ENCODE data around the gene CHMP2B. TPM values are rescaled to one million over a fixed set of nuclear protein-coding genes. Genes with fewer than 3 reads are reported as not detected.

Gene CHMP2B
- total RNA-seq, 1 experiment from 2014 or later = 49.4 TPM

DNA sequence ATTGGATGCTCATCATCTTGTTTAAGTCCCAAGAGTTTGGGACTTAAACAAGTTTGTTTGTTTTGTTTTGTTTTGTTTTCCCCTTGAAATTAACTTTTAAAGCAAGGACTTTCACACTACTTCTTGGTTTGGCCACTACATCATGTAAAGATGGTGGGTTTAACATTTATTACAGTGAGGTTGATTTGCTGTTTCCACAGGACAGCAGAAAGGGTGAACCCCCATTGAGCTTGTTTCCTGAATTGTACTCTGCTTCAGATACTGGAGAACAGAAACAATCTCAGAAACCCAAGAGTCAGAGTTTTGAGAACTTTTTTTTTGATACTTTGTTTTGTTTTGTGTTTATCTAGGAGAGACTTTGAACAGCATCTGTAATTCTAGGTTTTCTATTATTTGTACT is 42.6 kb downstream of the CHMP2B start:
- no TSS peak for BruUV-seq (replicated peaks)
- intact Hi-C loops (cut with micrococcal nuclease) = loop anchor here (10.0 kb wide), 2 partner anchors 485 to 845 kb away; no protein-coding TSS in a partner anchor
- H3K4me2 ChIP-seq (ENCODE audit: low read length) = no peak overlapping the region
- DNase-seq = no peak
- no peaks in the 10 kb centered on the region for H3K9me2 ChIP-seq (replicated peaks; ENCODE audit: low read length)
- TF ChIP-seq, protein P1, sequence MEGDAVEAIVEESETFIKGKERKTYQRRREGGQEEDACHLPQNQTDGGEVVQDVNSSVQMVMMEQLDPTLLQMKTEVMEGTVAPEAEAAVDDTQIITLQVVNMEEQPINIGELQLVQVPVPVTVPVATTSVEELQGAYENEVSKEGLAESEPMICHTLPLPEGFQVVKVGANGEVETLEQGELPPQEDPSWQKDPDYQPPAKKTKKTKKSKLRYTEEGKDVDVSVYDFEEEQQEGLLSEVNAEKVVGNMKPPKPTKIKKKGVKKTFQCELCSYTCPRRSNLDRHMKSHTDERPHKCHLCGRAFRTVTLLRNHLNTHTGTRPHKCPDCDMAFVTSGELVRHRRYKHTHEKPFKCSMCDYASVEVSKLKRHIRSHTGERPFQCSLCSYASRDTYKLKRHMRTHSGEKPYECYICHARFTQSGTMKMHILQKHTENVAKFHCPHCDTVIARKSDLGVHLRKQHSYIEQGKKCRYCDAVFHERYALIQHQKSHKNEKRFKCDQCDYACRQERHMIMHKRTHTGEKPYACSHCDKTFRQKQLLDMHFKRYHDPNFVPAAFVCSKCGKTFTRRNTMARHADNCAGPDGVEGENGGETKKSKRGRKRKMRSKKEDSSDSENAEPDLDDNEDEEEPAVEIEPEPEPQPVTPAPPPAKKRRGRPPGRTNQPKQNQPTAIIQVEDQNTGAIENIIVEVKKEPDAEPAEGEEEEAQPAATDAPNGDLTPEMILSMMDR (conservative IDR thresholded peaks at IDR 0.05; ENCODE audit: low read depth, low read length) = no peak
- TF ChIP-seq EZH2phosphoT487 (IDR thresholded peaks at IDR 0.05; ENCODE audit: borderline replicate concordance, low read length) = no peak
- no peak for TF ChIP-seq EZH2 (IDR thresholded peaks at IDR 0.05; ENCODE audit: low read length, unreplicated experiment)
- H2AFZ ChIP-seq (ENCODE audit: low read length) = no peak overlapping the region
- H3K9ac ChIP-seq (ENCODE audit: low read length) = no peak overlapping the region
- H3K27ac ChIP-seq (ENCODE audit: low read length) = no peak overlapping the region
- H3K79me2 ChIP-seq (ENCODE audit: low read length) = no peaks in the 10 kb centered on the region
- no peaks in the 10 kb centered on the region for H3K9me3 ChIP-seq (ENCODE audit: low read length)
- H3K36me3 ChIP-seq (ENCODE audit: low read depth, low read length) = no peaks in the 10 kb centered on the region
- no peak overlapping the region for H3K4me3 ChIP-seq (ENCODE audit: low read length)
- ATAC-seq = no peak
- H3F3A ChIP-seq (ENCODE audit: low read length, unreplicated experiment) = peaks cover 3% of the 10 kb centered on the region
- H3K4me1 ChIP-seq (ENCODE audit: insufficient read depth, low read length) = peaks cover 14% of the 10 kb centered on the region
- H4K20me1 ChIP-seq (ENCODE audit: low read length) = no peaks in the 10 kb centered on the region
- H3K27me3 ChIP-seq (ENCODE audit: low read length) = no peaks in the 10 kb centered on the region
- ChIA-PET CTCF (no interaction called here), POLR2A (ENCODE audit: unreplicated experiment) (no interaction called here)

DNA sequence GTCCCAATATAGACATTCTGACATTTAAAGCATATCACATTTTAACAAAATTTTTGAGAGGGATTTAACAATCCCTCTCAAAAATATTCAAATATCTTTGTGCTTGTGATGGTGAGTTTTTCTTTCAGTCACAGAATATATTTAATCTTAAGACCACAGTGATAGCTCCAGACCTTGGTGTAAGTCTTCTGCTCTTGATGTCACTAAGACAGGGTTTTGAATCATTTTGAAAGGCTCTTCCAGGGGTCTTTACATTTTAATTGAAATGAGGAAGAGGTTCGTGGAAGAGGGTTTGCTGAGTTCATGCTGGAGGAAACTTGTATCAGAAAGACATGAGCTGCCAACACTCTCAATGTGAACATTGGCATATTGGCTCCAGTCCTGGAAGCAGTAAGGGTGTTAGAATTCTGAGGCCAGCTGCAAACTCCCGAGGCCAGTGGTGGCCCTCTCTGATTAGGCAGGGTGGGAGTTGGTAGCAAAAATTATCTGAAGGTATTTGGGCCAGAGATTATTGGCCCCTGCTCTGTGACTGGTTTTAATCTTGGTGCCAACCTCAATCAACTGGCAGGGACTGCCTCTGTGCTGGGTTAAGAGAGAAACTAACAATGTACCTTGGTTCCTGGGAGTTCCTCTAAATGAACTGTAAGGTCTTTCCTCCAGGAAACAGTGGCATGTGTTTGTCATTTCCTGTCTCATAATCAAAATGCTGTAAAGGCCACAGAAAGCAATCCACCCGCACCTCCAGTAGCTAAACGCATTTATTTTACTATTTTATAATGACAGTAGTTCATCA is 44.0 kb downstream of the CHMP2B start:
- Histone ChIP-seq H3K9me3 (ENCODE audit: low read length) (no peaks in the 10 kb centered on the region), H3K9ac (ENCODE audit: low read length) (no peak overlapping the region), H4K20me1 (ENCODE audit: low read length) (no peaks in the 10 kb centered on the region), H3K4me2 (ENCODE audit: low read length) (no peak overlapping the region), H3K9me2 (replicated peaks; ENCODE audit: low read length) (no peaks in the 10 kb centered on the region), H3K4me3 (ENCODE audit: low read length) (no peak overlapping the region), H2AFZ (ENCODE audit: low read length) (peak overlapping the region; percentile 36), H3K27me3 (ENCODE audit: low read length) (no peaks in the 10 kb centered on the region), H3K36me3 (ENCODE audit: low read depth, low read length) (no peaks in the 10 kb centered on the region), H3K79me2 (ENCODE audit: low read length) (no peaks in the 10 kb centered on the region), H3K4me1 (ENCODE audit: insufficient read depth, low read length) (peaks cover 12% of the 10 kb centered on the region; the same call in 1 of the 2 replicates), H3K27ac (ENCODE audit: low read length) (no peak overlapping the region), H3F3A (ENCODE audit: low read length, unreplicated experiment) (peaks cover 3% of the 10 kb centered on the region)
- intact Hi-C loops (cut with micrococcal nuclease) = no loop called here
- peak; percentile 60 for ATAC-seq
- no peak for TF ChIP-seq EZH2 (IDR thresholded peaks at IDR 0.05; ENCODE audit: low read length, unreplicated experiment)
- no peak for TF ChIP-seq EZH2phosphoT487 (IDR thresholded peaks at IDR 0.05; ENCODE audit: borderline replicate concordance, low read length)
- TF ChIP-seq, protein P1 (conservative IDR thresholded peaks at IDR 0.05; ENCODE audit: low read depth, low read length) = no peak
- BruUV-seq (replicated peaks) = no TSS peak
- ChIA-PET POLR2A (ENCODE audit: unreplicated experiment) (no interaction called here), CTCF (no interaction called here)
- peak; percentile 18 for DNase-seq

DNA sequence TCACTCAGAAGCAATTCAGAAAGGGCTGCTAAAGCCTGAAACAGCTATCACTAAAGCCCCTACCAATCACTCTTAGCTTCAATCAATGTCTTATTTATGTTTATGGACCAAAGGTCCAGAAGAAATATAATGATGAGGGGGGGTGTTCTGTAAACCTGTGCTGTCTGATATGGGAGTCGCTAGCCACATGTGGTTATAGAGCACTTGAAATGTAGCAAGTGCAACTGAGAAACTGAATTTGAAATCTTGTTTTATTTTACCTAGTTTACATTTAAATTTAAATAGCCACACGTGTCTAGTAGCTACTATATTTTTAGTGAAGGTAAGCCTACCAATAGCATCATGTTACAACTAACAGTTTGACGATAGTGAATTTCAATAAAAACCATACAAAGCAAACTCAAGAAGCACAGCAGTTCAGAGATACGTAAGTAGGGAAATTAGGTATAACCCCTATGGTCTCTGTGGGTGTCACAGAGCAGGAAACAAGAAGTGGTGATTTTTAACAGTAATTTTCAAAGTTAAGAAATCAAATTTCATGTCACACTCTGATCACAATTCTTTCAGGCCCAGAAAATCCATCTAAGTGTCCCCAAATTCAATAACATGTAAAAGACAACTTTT is 45.7 kb downstream of the CHMP2B start:
- no TSS peak for BruUV-seq (replicated peaks)
- Histone ChIP-seq H3K4me2 (ENCODE audit: low read length) (no peak overlapping the region), H3K79me2 (ENCODE audit: low read length) (no peaks in the 10 kb centered on the region), H4K20me1 (ENCODE audit: low read length) (no peaks in the 10 kb centered on the region), H3K4me1 (ENCODE audit: insufficient read depth, low read length) (peaks cover 12% of the 10 kb centered on the region; the same call in 1 of the 2 replicates), H3K36me3 (ENCODE audit: low read depth, low read length) (no peaks in the 10 kb centered on the region), H3F3A (ENCODE audit: low read length, unreplicated experiment) (no peaks in the 10 kb centered on the region), H3K27ac (ENCODE audit: low read length) (no peak overlapping the region), H3K9me2 (replicated peaks; ENCODE audit: low read length) (no peaks in the 10 kb centered on the region), H3K9ac (ENCODE audit: low read length) (no peak overlapping the region), H3K9me3 (ENCODE audit: low read length) (no peaks in the 10 kb centered on the region), H2AFZ (ENCODE audit: low read length) (no peak overlapping the region), H3K4me3 (ENCODE audit: low read length) (no peak overlapping the region), H3K27me3 (ENCODE audit: low read length) (no peaks in the 10 kb centered on the region)
- TF ChIP-seq, protein P1 (conservative IDR thresholded peaks at IDR 0.05; ENCODE audit: low read depth, low read length) = no peak
- TF ChIP-seq EZH2phosphoT487 (IDR thresholded peaks at IDR 0.05; ENCODE audit: borderline replicate concordance, low read length) (no peak), EZH2 (IDR thresholded peaks at IDR 0.05; ENCODE audit: low read length, unreplicated experiment) (no peak)
- ChIA-PET POLR2A (ENCODE audit: unreplicated experiment) (no interaction called here), CTCF (interaction anchor here (0.6 kb wide), 1 partner anchor 321 kb away, joined by 4 read pairs; no protein-coding TSS in a partner anchor)
- intact Hi-C loops (cut with micrococcal nuclease) = no loop called here
- ATAC-seq (no peak), DNase-seq (no peak)

All from PC-3 (cell line).